ENCODE data around the gene C1QTNF5.

DNA sequence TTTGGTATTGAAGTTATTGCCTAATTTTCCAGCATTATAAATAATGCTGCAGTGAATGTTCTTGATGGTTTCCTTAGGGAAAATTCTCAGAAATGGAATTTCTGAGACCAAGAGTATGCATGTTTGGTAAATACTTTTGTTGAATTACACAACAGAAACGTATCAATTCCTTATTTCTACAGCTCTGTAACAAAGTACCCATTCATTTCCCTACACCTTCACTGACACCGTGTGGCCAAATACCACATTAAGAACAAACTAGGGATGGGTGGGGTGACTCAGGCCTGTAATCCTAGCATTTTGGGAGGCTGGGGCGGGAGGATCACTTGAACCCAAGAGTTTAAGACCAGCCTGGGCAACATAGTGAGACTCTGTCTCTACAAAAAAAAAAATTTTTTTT, 45.5 kb downstream of the C1QTNF5 start:
- TF ChIP-seq POLR2A (IDR thresholded peaks at IDR 0.05), result no peak
- TF ChIP-seq, protein P1, sequence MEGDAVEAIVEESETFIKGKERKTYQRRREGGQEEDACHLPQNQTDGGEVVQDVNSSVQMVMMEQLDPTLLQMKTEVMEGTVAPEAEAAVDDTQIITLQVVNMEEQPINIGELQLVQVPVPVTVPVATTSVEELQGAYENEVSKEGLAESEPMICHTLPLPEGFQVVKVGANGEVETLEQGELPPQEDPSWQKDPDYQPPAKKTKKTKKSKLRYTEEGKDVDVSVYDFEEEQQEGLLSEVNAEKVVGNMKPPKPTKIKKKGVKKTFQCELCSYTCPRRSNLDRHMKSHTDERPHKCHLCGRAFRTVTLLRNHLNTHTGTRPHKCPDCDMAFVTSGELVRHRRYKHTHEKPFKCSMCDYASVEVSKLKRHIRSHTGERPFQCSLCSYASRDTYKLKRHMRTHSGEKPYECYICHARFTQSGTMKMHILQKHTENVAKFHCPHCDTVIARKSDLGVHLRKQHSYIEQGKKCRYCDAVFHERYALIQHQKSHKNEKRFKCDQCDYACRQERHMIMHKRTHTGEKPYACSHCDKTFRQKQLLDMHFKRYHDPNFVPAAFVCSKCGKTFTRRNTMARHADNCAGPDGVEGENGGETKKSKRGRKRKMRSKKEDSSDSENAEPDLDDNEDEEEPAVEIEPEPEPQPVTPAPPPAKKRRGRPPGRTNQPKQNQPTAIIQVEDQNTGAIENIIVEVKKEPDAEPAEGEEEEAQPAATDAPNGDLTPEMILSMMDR (IDR thresholded peaks at IDR 0.05), result no peak
- TF ChIP-seq EP300 (IDR thresholded peaks at IDR 0.05), result no peak
